ENCODE results near the gene NES.
A peak's percentile ranks its signal among the peaks of the same experiment; 100 is the strongest.

The NES gene

GRCh38 chr1:156693848-156694689 lies 16.9 kb upstream of the NES start:
- DNase-seq (ENCODE audit: low read depth), result no peak
- H3K4me3 ChIP-seq (ENCODE audit: low read length), result no peak overlapping the region
- no peak for TF ChIP-seq CTCF (conservative IDR thresholded peaks at IDR 0.05; ENCODE audit: low read depth, low read length)

GRCh38 chr1:156692925-156693847 lies 16.0 kb upstream of the NES start:
- no peak for DNase-seq (ENCODE audit: low read depth)
- no peak for TF ChIP-seq CTCF (conservative IDR thresholded peaks at IDR 0.05; ENCODE audit: low read depth, low read length)
- H3K4me3 ChIP-seq (ENCODE audit: low read length), result no peak overlapping the region

GRCh38 chr1:156692441-156692924 lies 15.3 kb upstream of the NES start:
- DNase-seq (ENCODE audit: low read depth), result no peak
- TF ChIP-seq CTCF (conservative IDR thresholded peaks at IDR 0.05; ENCODE audit: low read depth, low read length), result no peak
- no peak overlapping the region for H3K4me3 ChIP-seq (ENCODE audit: low read length)

GRCh38 chr1:156691665-156692440 lies 14.6 kb upstream of the NES start:
- no peak for DNase-seq (ENCODE audit: low read depth)
- no peak overlapping the region for H3K4me3 ChIP-seq (ENCODE audit: low read length)
- peak; percentile 39 for TF ChIP-seq CTCF (conservative IDR thresholded peaks at IDR 0.05; ENCODE audit: low read depth, low read length)

- TF ChIP-seq CTCF (conservative IDR thresholded peaks at IDR 0.05; ENCODE audit: low read depth, low read length), result no peak
- no peak for DNase-seq (ENCODE audit: low read depth)
- no peak overlapping the region for H3K4me3 ChIP-seq (ENCODE audit: low read length)
These were observed 14.0 kb upstream of the NES start for GRCh38 chr1:156691191-156691590.

GRCh38 chr1:156690675-156691036 lies 13.4 kb upstream of the NES start:
- no peak overlapping the region for H3K4me3 ChIP-seq (ENCODE audit: low read length)
- no peak for DNase-seq (ENCODE audit: low read depth)
- TF ChIP-seq CTCF (conservative IDR thresholded peaks at IDR 0.05; ENCODE audit: low read depth, low read length), result no peak
